HG03378 (cell line): Measurements from ENCODE around the gene ZNF786.
"Not testable (repeated sequence)": the region's sequence is repeated elsewhere in the genome, so short reads cannot be mapped to it uniquely, and the experiment has no call there.

Experiments used
- ATAC-seq: cut with Tn5 transposase; IDR thresholded peaks from one replicate; pipeline ENCODE4 v1.9.1; 2021; ENCODE audit warnings: mild to moderate bottlenecking, moderate library complexity; ENCODE audit not compliant: unreplicated experiment

Gene ZNF786

GRCh38 chr7:149038641-149039040 lies 51.9 kb downstream of the ZNF786 start:
- not testable (repeated sequence) for ATAC-seq

- no peak for ATAC-seq
Measured at GRCh38 chr7:149036676-149037075, 53.8 kb downstream of the ZNF786 start.

GRCh38 chr7:149031353-149031910 lies 59.1 kb downstream of the ZNF786 start:
- ATAC-seq, result no peak

- not testable (repeated sequence) for ATAC-seq
Measured at GRCh38 chr7:149030439-149030838, 60.1 kb downstream of the ZNF786 start.

- peak; percentile 96 for ATAC-seq
Measured at GRCh38 chr7:149028346-149029109, 62.0 kb downstream of the ZNF786 start, which contains the start of gene PDIA4. Gene PDIA4, minus strand, starts transcription at chr7:149028505. Its CDS starts 97 bp downstream, at chr7:149028408.

- no peak for ATAC-seq
Measured at GRCh38 chr7:149027611-149028345, 62.7 kb downstream of the ZNF786 start.

GRCh38 chr7:149027055-149027454 lies 63.5 kb downstream of the ZNF786 start:
- no peak for ATAC-seq

- no peak for ATAC-seq
Measured at GRCh38 chr7:149023662-149024061, 66.9 kb downstream of the ZNF786 start.

GRCh38 chr7:149022756-149023360 lies 67.7 kb downstream of the ZNF786 start:
- ATAC-seq, result no peak

- ATAC-seq, result no peak
Measured at GRCh38 chr7:149021725-149022062, 68.8 kb downstream of the ZNF786 start.

GRCh38 chr7:149020483-149020882 lies 70.0 kb downstream of the ZNF786 start:
- ATAC-seq, result no peak
